ENCODE results near the gene JAM3. TPM values are rescaled to one million over a fixed set of nuclear protein-coding genes. Genes with fewer than 3 reads are reported as not detected.

The JAM3 gene
- total RNA-seq: 90.6 and 140 TPM in 2 replicates

GRCh38 chr11:134068829-134069425 lies at the start of gene JAM3:
JAM3 (plus strand) TSS chr11:134069072; CDS start chr11:134069084, 12 bp downstream.

Other genes with a start within 250 kb of the JAM3 start
- not detected in 2 replicates for gene SPATA19, start 223.6 kb upstream of the JAM3 start, total RNA-seq
- gene IGSF9B, start 112.1 kb upstream of the JAM3 start, total RNA-seq: under 0.01 TPM in 1 of 2 replicates, not detected in the other
- 8.1 and 41.9 TPM in 2 replicates for gene NCAPD3, start 154.9 kb downstream of the JAM3 start, total RNA-seq
- gene VPS26B, start 155.6 kb downstream of the JAM3 start, total RNA-seq: 52.3 and 54.3 TPM in 2 replicates
- 33.2 and 36.8 TPM in 2 replicates for gene THYN1, start 184.3 kb downstream of the JAM3 start, total RNA-seq
- gene ACAD8, start 184.5 kb downstream of the JAM3 start, total RNA-seq: 18.6 and 22.3 TPM in 2 replicates
- not detected in 2 replicates for gene GLB1L3, start 207.3 kb downstream of the JAM3 start, total RNA-seq